HG03520 (cell line): ENCODE results near the gene HNRNPM.

Source experiments
- ATAC-seq: cut with Tn5 transposase; IDR thresholded peaks from one replicate; pipeline ENCODE4 v1.9.1; 2021; ENCODE audit warnings: mild to moderate bottlenecking, moderate library complexity; ENCODE audit not compliant: unreplicated experiment

HNRNPM gene

GRCh38 chr19:8458380-8458779 is 13.6 kb downstream of the HNRNPM start:
- ATAC-seq: no peak

GRCh38 chr19:8459095-8459494 is 14.3 kb downstream of the HNRNPM start:
- no peak for ATAC-seq

- ATAC-seq: no peak
Observed at GRCh38 chr19:8459520-8460270, 14.9 kb downstream of the HNRNPM start.

- no peak for ATAC-seq
Observed at GRCh38 chr19:8460516-8461298, 15.9 kb downstream of the HNRNPM start.

GRCh38 chr19:8461376-8461775 is 16.6 kb downstream of the HNRNPM start:
- no peak for ATAC-seq

GRCh38 chr19:8461891-8462290 is 17.1 kb downstream of the HNRNPM start:
- no peak for ATAC-seq

GRCh38 chr19:8462571-8462970 is 17.8 kb downstream of the HNRNPM start:
- no peak for ATAC-seq

GRCh38 chr19:8463365-8463764 is 18.6 kb downstream of the HNRNPM start:
- no peak for ATAC-seq

GRCh38 chr19:8466018-8466417 is 21.2 kb downstream of the HNRNPM start:
- no peak for ATAC-seq

- no peak for ATAC-seq
Observed at GRCh38 chr19:8468124-8468523, 23.3 kb downstream of the HNRNPM start.

GRCh38 chr19:8468761-8469373 is 24.1 kb downstream of the HNRNPM start:
- no peak for ATAC-seq

- no peak for ATAC-seq
Observed at GRCh38 chr19:8469613-8470368, 25.0 kb downstream of the HNRNPM start.

- ATAC-seq: peak; percentile 55
Observed at GRCh38 chr19:8473648-8474476, 29.1 kb downstream of the HNRNPM start.

- no peak for ATAC-seq
Observed at GRCh38 chr19:8475005-8475404, 30.2 kb downstream of the HNRNPM start.

- no peak for ATAC-seq
Observed at GRCh38 chr19:8476524-8476923, 31.7 kb downstream of the HNRNPM start.

- ATAC-seq: no peak
Observed at GRCh38 chr19:8477889-8478288, 33.1 kb downstream of the HNRNPM start.

- no peak for ATAC-seq
Observed at GRCh38 chr19:8478598-8478997, 33.8 kb downstream of the HNRNPM start.

GRCh38 chr19:8481201-8481600 is 36.4 kb downstream of the HNRNPM start:
- ATAC-seq: no peak

- ATAC-seq: no peak
Observed at GRCh38 chr19:8481616-8482015, 36.8 kb downstream of the HNRNPM start.

GRCh38 chr19:8482696-8483095 is 37.9 kb downstream of the HNRNPM start:
- ATAC-seq: no peak
